Peyer's patch (tissue), 4 donors: Measurements from ENCODE around the gene PLPP1.

ENCODE experiments used
- POLR2A ChIP-seq, 2 donors: fragments of 450-650 bp; IDR thresholded peaks; one replicate each; pipeline ENCODE4 v1.5.1; 2017; ENCODE audit warnings: antibody characterized with exemption in 2 of 2, mild to moderate bottlenecking in 2 of 2, moderate library complexity in 2 of 2
- TF ChIP-seq, protein P1 (sequence below), 6 experiments: fragments of 450-650 bp in 4 of 6; fragments of 200-600 bp in 2 of 6; sonication (generic) in 1 of 6; IDR thresholded peaks; one replicate each; pipeline ENCODE4 v1.5.1; 2017 to 2019; ENCODE audit warnings: antibody characterized with exemption in 6 of 6, mild to moderate bottlenecking in 3 of 6, moderate library complexity in 1 of 6

DNA sequence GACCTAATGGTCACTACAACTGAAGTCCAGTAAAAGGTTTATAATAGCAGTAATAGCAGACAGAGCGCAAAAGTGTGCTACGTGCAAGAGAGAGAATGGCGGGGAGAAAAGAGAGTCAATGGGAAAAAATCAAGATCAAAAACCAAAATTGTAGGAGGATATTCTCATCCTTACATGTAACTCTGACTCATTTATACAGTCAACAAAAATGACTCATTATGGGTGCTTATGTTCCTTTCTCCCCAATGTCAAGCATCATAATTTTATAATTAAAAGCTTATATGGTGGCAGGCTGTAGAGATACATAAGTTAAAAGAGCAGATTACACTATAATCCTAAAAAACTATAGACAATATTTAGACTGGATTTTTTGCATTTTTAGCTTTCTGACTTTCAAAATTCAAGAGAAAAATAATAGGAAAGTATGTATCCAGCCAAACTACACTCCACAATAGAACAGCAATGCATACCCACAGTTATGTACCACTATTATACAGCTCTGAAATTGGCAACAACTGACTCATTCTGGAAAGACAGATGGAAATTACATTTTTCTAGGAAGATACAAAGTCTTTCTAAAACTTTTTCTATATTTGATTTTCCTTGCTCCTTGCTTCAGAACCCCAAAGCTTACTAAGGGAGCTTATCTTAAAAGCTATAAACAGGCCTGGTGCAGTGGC, 78.4 kb downstream of the PLPP1 start:
- no peak for TF ChIP-seq POLR2A (IDR thresholded peaks at IDR 0.05)
- TF ChIP-seq, protein P1, sequence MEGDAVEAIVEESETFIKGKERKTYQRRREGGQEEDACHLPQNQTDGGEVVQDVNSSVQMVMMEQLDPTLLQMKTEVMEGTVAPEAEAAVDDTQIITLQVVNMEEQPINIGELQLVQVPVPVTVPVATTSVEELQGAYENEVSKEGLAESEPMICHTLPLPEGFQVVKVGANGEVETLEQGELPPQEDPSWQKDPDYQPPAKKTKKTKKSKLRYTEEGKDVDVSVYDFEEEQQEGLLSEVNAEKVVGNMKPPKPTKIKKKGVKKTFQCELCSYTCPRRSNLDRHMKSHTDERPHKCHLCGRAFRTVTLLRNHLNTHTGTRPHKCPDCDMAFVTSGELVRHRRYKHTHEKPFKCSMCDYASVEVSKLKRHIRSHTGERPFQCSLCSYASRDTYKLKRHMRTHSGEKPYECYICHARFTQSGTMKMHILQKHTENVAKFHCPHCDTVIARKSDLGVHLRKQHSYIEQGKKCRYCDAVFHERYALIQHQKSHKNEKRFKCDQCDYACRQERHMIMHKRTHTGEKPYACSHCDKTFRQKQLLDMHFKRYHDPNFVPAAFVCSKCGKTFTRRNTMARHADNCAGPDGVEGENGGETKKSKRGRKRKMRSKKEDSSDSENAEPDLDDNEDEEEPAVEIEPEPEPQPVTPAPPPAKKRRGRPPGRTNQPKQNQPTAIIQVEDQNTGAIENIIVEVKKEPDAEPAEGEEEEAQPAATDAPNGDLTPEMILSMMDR (IDR thresholded peaks at IDR 0.05) = no peak
